Right lobe of liver (tissue), 6 donors: ENCODE data around the gene DDX54. TPM values are rescaled to one million over a fixed set of nuclear protein-coding genes. Genes with fewer than 3 reads are reported as not detected.

Experiments used
- ATAC-seq, 4 donors: fragments of 200-7000 bp; cut with Tn5 transposase; one replicate each; pipeline ENCODE4 v1.9.1; 2020; ENCODE audit warnings: mild to moderate bottlenecking in 4 of 4, moderate library complexity in 4 of 4
- DNase-seq, 3 donors: peaks; one replicate each; pipeline ENCODE4 v3.0.0-alpha.2; 2020
- H3K27ac ChIP-seq, 3 donors: fragments of 200-600 bp; one replicate each; pipeline ENCODE4 v1.8.0; 2022
- H3K27me3 ChIP-seq, 2 donors: fragments of 200-600 bp; one replicate each; pipeline ENCODE4 v1.8.0; 2022
- H3K36me3 ChIP-seq, 4 donors: fragments of 200-600 bp; sonication (generic) in 1 of 4; one replicate each; pipeline versions ENCODE4 v1.5.1 to v1.8.0; 2017 to 2022; ENCODE audit warnings: control low read depth in 1 of 4
- H3K4me1 ChIP-seq, 4 donors: fragments of 200-600 bp; sonication (generic) in 1 of 4; one replicate each; pipeline versions ENCODE4 v1.5.1 to v1.8.0; 2017 to 2022; ENCODE audit warnings: control low read depth in 1 of 4
- H3K4me3 ChIP-seq, 3 donors: fragments of 200-600 bp; one replicate each; pipeline ENCODE4 v1.8.0; 2022
- H3K9me3 ChIP-seq, 4 donors: fragments of 200-600 bp; sonication (generic) in 1 of 4; one replicate each; pipeline versions ENCODE4 v1.5.1 to v1.8.0; 2017 to 2022; ENCODE audit warnings: control low read depth in 1 of 4
- CTCF ChIP-seq, 4 donors: fragments of 200-600 bp in 3 of 4; fragments of 450-650 bp in 1 of 4; IDR thresholded peaks; one replicate each; pipeline versions ENCODE4 v1.5.1 to v1.8.0; 2016 to 2022; ENCODE audit warnings: antibody characterized with exemption in 4 of 4, mild to moderate bottlenecking in 2 of 4
- POLR2A ChIP-seq: fragments of 450-650 bp; IDR thresholded peaks from one replicate; pipeline ENCODE4 v1.6.1; 2017; ENCODE audit warnings: antibody characterized with exemption, mild to moderate bottlenecking
- WGBS: methylation state at CpG from one replicate; pipeline ENCODE4 v1.1.6; 2018; ENCODE audit warnings: low coverage, low lambda C conversion rate; ENCODE audit not compliant: insufficient coverage; ENCODE audit errors: missing lambda C conversion rate; 5-methylcytosine and 5-hydroxymethylcytosine counted together
- intact Hi-C, 2 donors: fragments of 100-400 bp; cut with DNase I; formaldehyde crosslinking; loops; one replicate each; pipeline versions ENCODE4 v1.11.2 to v1.14.1; 2022
- total RNA-seq, 6 experiments: library from RNA; depleted of rRNA in 2 of 6; stranded (reverse); fragments of >200 nt in 2 of 6; fragmentation: NEBNext Ultra II Directional in 3 of 6; extraction: Animal tissue kit (Norgen Biotek cat#: 25700) in 3 of 6; gene quantifications; one replicate each; pipeline versions ENCODE4 v1.1.0 to v1.2.4, GENCODE V29; 2016 to 2023
- donor health status: DM: no; HTN: yes; CAD: no.
- donor health status: DM: no; HTN: no; CAD: no.
- donor health status: DM: no; HTN: no; CAD: no.
- donor health status: DM: no; HTN: yes; CAD: no.
- donor health status: DM: no; HTN: yes; CAD: no.

DDX54 gene
- total RNA-seq, 6 experiments from 2014 or later = 22.8 to 43.8 (median 31.1) TPM

- ATAC-seq = peak in 2 of 4 donors; percentile 9 to 34
- peaks cover 0 to 39% (median 19%) of the 10 kb centered on the region in 4 donors for H3K36me3 ChIP-seq
- H3K27ac ChIP-seq = no peak overlapping the region
- H3K27me3 ChIP-seq = no peaks in the 10 kb centered on the region
- no peak overlapping the region for H3K4me3 ChIP-seq
- DNase-seq = no peak
- no peak for TF ChIP-seq CTCF (IDR thresholded peaks at IDR 0.05)
- no peak for TF ChIP-seq POLR2A
- 75% methylated on average over 6 of the region's 15 CpGs for WGBS
- intact Hi-C loops = no loop called here
- no peaks in the 10 kb centered on the region for H3K9me3 ChIP-seq
- H3K4me1 ChIP-seq = peaks cover 0 to 40% (median 0%) of the 10 kb centered on the region in 4 donors
These were observed 45.3 kb upstream of the DDX54 start for GRCh38 chr12:113230315-113231234.

GRCh38 chr12:113228394-113229028 is 43.2 kb upstream of the DDX54 start:
- no peak for DNase-seq
- Histone ChIP-seq H3K27me3 (no peaks in the 10 kb centered on the region), H3K9me3 (no peaks in the 10 kb centered on the region), H3K36me3 (peaks cover 0 to 38% (median 13%) of the 10 kb centered on the region in 4 donors), H3K27ac (no peak overlapping the region), H3K4me3 (no peak overlapping the region), H3K4me1 (peaks cover 0 to 42% (median 4%) of the 10 kb centered on the region in 4 donors)
- intact Hi-C loops = no loop called here
- no peak for ATAC-seq
- TF ChIP-seq CTCF (IDR thresholded peaks at IDR 0.05) = no peak
- TF ChIP-seq POLR2A = no peak
- 77% methylated on average over 4 of the region's 5 CpGs for WGBS

- WGBS = 81% methylated on average over 3 of the region's 5 CpGs
- H3K4me3 ChIP-seq = no peak overlapping the region
- intact Hi-C loops = no loop called here
- ATAC-seq (no peak), DNase-seq (no peak)
- no peak overlapping the region for H3K27ac ChIP-seq
- no peaks in the 10 kb centered on the region for H3K9me3 ChIP-seq
- H3K27me3 ChIP-seq = no peaks in the 10 kb centered on the region
- TF ChIP-seq CTCF (IDR thresholded peaks at IDR 0.05) (no peak), POLR2A (no peak)
- H3K4me1 ChIP-seq = peaks cover 0 to 44% (median 5%) of the 10 kb centered on the region in 4 donors
- H3K36me3 ChIP-seq = peaks cover 0 to 31% (median 9%) of the 10 kb centered on the region in 4 donors
These were observed 42.6 kb upstream of the DDX54 start for GRCh38 chr12:113227686-113228391.

- Histone ChIP-seq H3K4me1 (peaks cover 0 to 53% (median 5%) of the 10 kb centered on the region in 4 donors), H3K36me3 (peaks cover 0 to 23% (median 5%) of the 10 kb centered on the region in 4 donors), H3K27me3 (no peaks in the 10 kb centered on the region), H3K9me3 (no peaks in the 10 kb centered on the region), H3K4me3 (no peak overlapping the region), H3K27ac (no peak overlapping the region)
- TF ChIP-seq CTCF (IDR thresholded peaks at IDR 0.05) (no peak), POLR2A (no peak)
- ATAC-seq = peak in 1 of 4 donors; percentile 13
- DNase-seq = no peak
- intact Hi-C loops = no loop called here
- WGBS = 69% methylated on average over 9 of the region's 13 CpGs
These were observed 41.7 kb upstream of the DDX54 start for GRCh38 chr12:113226696-113227568.
